ENCODE results near the gene BPI. TPM values are rescaled to one million over a fixed set of nuclear protein-coding genes. Genes with fewer than 3 reads are reported as not detected.

Gene BPI
- total RNA-seq, 1 experiment from 2014 or later = not detected

DNA sequence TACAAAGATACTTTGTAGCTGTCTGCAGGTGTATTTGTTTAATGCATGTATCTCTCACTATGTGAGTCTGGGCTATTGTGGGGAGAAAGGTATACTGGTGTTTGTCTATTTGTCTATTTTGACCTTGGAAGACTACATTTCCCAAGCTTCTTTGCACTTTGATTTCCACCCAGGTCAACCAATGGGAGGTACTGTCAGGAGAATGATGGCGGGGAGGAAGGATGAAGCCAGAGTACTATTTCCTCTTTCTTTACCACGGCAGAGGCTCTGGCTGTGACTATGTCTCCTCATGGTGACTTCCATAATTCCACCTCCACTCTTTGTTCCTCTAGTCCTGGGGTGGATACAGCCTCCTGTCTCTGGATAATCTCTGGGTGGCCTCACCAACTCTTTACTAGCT, 65.4 kb downstream of the BPI start:
- Histone ChIP-seq H2BK5ac (ENCODE audit: insufficient read length, low read length) (no peak overlapping the region), H3K4ac (ENCODE audit: low read depth, low read length) (no peak overlapping the region), H3K79me1 (ENCODE audit: insufficient read depth, low read depth, low read length, poor library complexity, severe bottlenecking) (no peaks in the 10 kb centered on the region), H3K9me3 (ENCODE audit: control insufficient read depth, low read depth, low read length) (no peaks in the 10 kb centered on the region), H3K23me2 (ENCODE audit: insufficient read length, low read depth, low read length, poor library complexity, severe bottlenecking) (no peaks in the 10 kb centered on the region), H2BK15ac (ENCODE audit: low read depth, low read length) (no peak overlapping the region), H4K8ac (replicated peaks; ENCODE audit: insufficient read length, low read depth, low read length) (no peak overlapping the region), H3K14ac (ENCODE audit: insufficient read depth, low read length) (no peak overlapping the region), H4K20me1 (ENCODE audit: control insufficient read depth, insufficient read depth, insufficient read length) (no peaks in the 10 kb centered on the region), H2BK120ac (ENCODE audit: low read depth, low read length, poor library complexity, severe bottlenecking) (no peak overlapping the region), H3K4me2 (ENCODE audit: insufficient read depth, insufficient read length, low read length) (no peak overlapping the region), H2AK5ac (ENCODE audit: insufficient read length, low read length) (no peak overlapping the region), H3K79me2 (ENCODE audit: insufficient read depth, low read length) (no peaks in the 10 kb centered on the region), H3K23ac (ENCODE audit: insufficient read length, low read depth, low read length) (no peak overlapping the region), H3K56ac (ENCODE audit: insufficient read length, low read depth, low read length) (no peak overlapping the region), H3K27me3 (ENCODE audit: insufficient read depth, low read length) (no peaks in the 10 kb centered on the region), H4K91ac (ENCODE audit: insufficient read length, low read depth, low read length) (no peak overlapping the region), H3T11ph (ENCODE audit: low read length) (no peak overlapping the region), H3K18ac (ENCODE audit: insufficient read length, low read depth, low read length) (no peak overlapping the region), H3K27ac (ENCODE audit: insufficient read length, low read depth, low read length) (no peak overlapping the region), H4K5ac (ENCODE audit: insufficient read length, low read depth, low read length) (no peak overlapping the region), H2BK20ac (ENCODE audit: low read depth, low read length, poor library complexity, severe bottlenecking) (no peak overlapping the region), H3K4me1 (ENCODE audit: insufficient read depth, low read length) (no peaks in the 10 kb centered on the region), H3K9ac (ENCODE audit: extremely low read depth, insufficient read length, low read length) (no peak overlapping the region), H2BK12ac (ENCODE audit: insufficient read length, low read depth, low read length) (no peak overlapping the region), H2AFZ (ENCODE audit: low read length) (peak overlapping the region; percentile 92)
- TF ChIP-seq, protein P1, sequence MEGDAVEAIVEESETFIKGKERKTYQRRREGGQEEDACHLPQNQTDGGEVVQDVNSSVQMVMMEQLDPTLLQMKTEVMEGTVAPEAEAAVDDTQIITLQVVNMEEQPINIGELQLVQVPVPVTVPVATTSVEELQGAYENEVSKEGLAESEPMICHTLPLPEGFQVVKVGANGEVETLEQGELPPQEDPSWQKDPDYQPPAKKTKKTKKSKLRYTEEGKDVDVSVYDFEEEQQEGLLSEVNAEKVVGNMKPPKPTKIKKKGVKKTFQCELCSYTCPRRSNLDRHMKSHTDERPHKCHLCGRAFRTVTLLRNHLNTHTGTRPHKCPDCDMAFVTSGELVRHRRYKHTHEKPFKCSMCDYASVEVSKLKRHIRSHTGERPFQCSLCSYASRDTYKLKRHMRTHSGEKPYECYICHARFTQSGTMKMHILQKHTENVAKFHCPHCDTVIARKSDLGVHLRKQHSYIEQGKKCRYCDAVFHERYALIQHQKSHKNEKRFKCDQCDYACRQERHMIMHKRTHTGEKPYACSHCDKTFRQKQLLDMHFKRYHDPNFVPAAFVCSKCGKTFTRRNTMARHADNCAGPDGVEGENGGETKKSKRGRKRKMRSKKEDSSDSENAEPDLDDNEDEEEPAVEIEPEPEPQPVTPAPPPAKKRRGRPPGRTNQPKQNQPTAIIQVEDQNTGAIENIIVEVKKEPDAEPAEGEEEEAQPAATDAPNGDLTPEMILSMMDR (conservative IDR thresholded peaks at IDR 0.05) = no peak
- no peak for DNase-seq
- no peaks in the 10 kb centered on the region for H3K9me3 Mint-ChIP-seq
- peaks cover 11 to 16% of the 10 kb centered on the region in 2 experiments for H3K4me1 Mint-ChIP-seq
- H3K27ac Mint-ChIP-seq = peak overlapping the region in 1 of 3 experiments; percentile 60; a peak in 1 of 7 replicates
- H3K27me3 Mint-ChIP-seq (ENCODE audit: low read depth) = peaks cover 8% of the 10 kb centered on the region
- WGBS (ENCODE audit: extremely low coverage, insufficient read length, low lambda C conversion rate) = no CpG with 5 or more reads among the region's 2 CpGs
- H3K4me3 Mint-ChIP-seq = peak overlapping the region; percentile 24 to 25; a peak in 3 of 5 replicates
- no peaks in the 10 kb centered on the region for H3K36me3 Mint-ChIP-seq (ENCODE audit: insufficient read depth in 1 of 3, low read depth in 3 of 3)
